T-helper 2 cell treated with Interferon-gamma antibody and Interleukin-4, amounts not matched to agents 5 μg/mL and 100 μg/mL, for 36 hours (primary cell): ENCODE data around the gene CRTC2.

Experiments used
- DNase-seq: peaks from one replicate; pipeline ENCODE4 v3.0.0; 2021; ENCODE audit warnings: low spot score
- H3K27ac Mint-ChIP-seq: one replicate; pipeline ENCODE4 v1.8.0; 2021; ENCODE audit warnings: mild to moderate bottlenecking, mixed read lengths
- H3K27me3 Mint-ChIP-seq: one replicate; pipeline ENCODE4 v1.8.0; 2021; ENCODE audit warnings: low read depth, mixed read lengths
- H3K36me3 Mint-ChIP-seq: one replicate; pipeline ENCODE4 v1.8.0; 2021; ENCODE audit warnings: low read depth, mixed read lengths
- H3K4me1 Mint-ChIP-seq: one replicate; pipeline ENCODE4 v1.8.0; 2021; ENCODE audit warnings: low read depth, mixed read lengths
- H3K4me3 Mint-ChIP-seq: one replicate; pipeline ENCODE4 v1.8.0; 2022; ENCODE audit warnings: mild to moderate bottlenecking, moderate library complexity, mixed read lengths
- H3K9me3 Mint-ChIP-seq: one replicate; pipeline ENCODE4 v1.8.0; 2021; ENCODE audit warnings: mixed read lengths

CRTC2 gene

DNA sequence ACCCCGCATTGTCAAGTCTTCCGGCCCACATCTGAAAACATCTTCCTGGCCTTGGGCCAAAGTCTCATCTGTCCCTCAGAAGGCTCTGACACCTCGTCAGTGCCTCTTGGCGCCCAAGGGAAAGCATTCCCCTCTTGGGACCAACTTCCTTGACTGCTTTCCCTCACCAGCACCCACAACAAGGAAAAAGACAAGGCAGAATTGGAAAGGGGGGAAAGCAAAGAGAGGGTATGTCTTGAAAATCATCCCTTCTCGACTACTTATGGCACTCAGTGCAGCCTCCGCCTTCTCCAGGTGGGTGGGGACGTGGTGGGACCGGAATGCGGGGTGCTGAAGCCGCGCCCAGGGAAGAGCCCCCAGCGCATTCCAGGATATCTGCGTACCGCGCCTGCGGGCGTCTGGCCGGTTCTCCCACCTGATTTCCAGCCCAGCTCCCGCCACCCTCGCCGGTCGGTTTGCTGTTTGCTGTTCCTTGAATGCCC, 5.5 kb upstream of the CRTC2 start:
- Mint-ChIP-seq H3K36me3 (peaks cover 17% of the 10 kb centered on the region), H3K4me1 (peaks cover 48% of the 10 kb centered on the region), H3K27me3 (no peaks in the 10 kb centered on the region), H3K27ac (peak overlapping the region; percentile 87), H3K9me3 (no peaks in the 10 kb centered on the region), H3K4me3 (peak overlapping the region; percentile 83)
- no peak for DNase-seq

DNA sequence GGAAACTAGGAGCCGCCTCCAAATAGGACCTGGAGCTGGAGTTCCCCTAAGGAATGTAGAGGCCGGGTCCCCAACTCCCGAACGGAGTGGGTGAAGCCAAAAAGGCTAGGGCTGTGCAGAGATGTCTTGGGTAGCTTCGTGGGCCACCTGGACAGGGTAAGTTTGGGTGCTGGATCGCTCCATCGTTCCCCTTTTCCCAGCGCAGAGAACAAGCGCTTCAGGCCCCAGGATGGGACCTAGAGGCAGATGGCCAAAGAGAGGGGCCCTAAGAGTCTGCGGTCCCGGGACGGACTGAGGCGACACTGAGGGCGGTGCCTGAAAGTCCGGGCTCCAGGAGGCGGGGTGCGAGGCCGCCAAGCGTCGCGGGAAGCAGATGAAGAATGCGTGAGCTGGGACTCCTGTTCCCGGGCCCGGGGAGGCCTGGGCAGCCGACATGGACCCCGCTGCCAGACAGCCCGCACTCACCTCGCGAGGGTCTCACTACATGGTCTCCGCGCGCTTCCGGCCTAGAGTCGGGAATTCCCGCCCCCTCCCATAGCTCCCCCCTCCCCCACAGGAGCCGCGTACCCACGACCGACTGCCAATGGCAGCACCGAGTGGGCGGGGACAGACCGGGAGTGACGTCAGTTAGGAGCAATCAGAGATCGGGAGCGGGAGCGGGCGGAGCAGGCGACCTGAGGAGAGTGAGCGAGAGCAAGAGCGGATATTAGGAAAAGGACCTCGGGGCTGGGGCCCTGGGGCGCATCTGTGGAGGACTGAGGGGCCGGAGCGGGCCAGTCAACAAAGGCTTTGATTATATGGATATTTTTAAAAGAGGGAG, 4.8 kb upstream of the CRTC2 start, which contains the start of gene SLC39A1:
SLC39A1 (minus strand) TSS at position 508 of the 820 bp plus-strand sequence. CDS start 822 bp downstream, outside the sequence.
- peaks cover 47% of the 10 kb centered on the region for H3K4me1 Mint-ChIP-seq
- H3K9me3 Mint-ChIP-seq, result no peaks in the 10 kb centered on the region
- H3K27me3 Mint-ChIP-seq, result no peaks in the 10 kb centered on the region
- peak; percentile 94 for DNase-seq
- peak within 1 kb of the TSS; percentile 87 for H3K27ac Mint-ChIP-seq
- H3K4me3 Mint-ChIP-seq, result peak within 1 kb of the TSS; percentile 83
- peaks cover 19% of the 10 kb centered on the region for H3K36me3 Mint-ChIP-seq

DNA sequence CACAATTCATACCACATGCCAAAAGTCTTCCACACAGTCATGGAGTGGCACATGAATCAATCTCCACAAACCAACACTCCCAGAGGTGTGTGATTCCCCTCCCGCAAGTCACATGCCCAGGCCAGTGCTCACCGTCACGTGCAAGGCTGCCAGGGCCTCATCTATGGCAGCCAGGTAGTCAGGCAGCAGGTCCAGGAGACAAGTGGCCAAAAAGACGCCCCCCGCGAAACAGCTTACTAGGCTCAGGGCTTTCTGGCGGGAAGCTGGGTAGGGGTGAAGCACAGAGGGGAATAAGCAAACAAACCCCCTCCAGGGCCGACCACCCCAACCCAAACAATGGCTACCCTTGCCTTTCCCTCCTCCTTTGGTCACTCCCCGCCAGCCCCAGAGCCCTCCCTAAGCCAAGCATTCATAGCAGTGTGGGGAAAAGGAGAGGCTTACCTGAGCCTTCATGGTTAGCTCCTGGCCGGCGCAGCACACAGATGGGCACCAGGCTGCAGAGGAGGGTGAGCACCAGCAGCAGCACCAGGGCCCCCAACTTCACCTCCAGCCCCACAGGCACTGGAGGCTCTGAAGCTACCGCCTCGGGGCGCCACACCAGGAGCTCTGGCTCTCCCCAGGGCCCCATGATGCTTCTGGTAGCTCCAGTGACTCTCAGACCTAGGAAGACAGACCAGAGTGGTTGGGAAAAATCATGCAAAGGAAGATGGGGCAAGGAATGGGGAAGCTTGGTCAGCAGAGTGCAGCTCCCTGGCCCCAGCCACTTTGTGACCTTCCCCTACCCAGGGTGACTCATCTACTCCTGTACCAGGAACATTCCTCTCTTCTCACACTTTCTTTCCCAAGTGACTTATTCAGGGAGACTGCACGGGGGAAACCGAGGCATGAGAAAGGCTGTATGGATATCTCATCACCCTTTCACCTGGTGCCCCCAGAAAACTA, 3.9 kb upstream of the CRTC2 start:
- Mint-ChIP-seq H3K9me3 (no peaks in the 10 kb centered on the region), H3K27me3 (no peaks in the 10 kb centered on the region), H3K36me3 (peaks cover 19% of the 10 kb centered on the region), H3K27ac (peak overlapping the region; percentile 27), H3K4me1 (peaks cover 42% of the 10 kb centered on the region), H3K4me3 (peak overlapping the region; percentile 83)
- no peak for DNase-seq

DNA sequence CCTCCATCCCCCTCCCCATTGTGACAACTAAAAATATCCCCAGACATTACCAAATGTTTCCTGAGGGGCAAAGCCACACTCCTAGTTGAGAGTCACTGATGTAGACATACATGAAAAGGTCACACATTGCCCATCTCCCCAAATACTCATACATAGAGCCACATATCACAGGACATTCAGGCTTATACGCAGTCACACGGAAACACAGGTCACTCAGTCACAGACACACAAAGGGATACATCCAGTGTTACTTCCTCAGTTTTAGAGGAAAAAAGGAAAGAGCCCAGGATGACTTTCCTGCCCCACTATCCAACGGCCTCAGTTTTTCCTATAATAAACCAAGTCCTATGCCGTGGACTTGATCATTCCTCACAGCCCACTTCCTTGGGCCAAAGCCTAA, 3.0 kb upstream of the CRTC2 start:
- Mint-ChIP-seq H3K27ac (peak overlapping the region; percentile 11), H3K36me3 (peaks cover 20% of the 10 kb centered on the region), H3K4me3 (peak overlapping the region; percentile 83), H3K9me3 (no peaks in the 10 kb centered on the region), H3K27me3 (no peaks in the 10 kb centered on the region), H3K4me1 (peaks cover 44% of the 10 kb centered on the region)
- no peak for DNase-seq

DNA sequence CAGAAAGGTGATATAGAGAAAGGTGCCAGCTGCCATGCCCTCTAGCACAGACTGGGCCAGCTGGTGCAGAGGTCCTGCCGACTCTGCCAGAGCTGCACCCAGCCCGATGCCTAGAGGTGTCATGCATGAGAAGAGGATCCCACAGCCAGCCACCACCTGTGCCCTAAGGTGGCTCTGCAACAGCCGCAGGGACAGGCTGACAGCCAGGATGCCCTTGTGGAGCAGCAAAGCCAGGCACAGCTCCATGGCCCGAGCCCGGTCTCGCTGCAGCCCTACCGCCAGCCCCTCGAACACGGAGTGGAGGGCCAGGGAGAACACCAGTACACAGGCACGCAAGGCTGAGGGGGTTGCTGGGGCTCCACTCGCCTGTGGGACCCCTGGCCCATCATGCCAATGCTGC, 1.8 kb upstream of the CRTC2 start:
- Mint-ChIP-seq H3K4me1 (peaks cover 45% of the 10 kb centered on the region), H3K27me3 (no peaks in the 10 kb centered on the region), H3K27ac (peak overlapping the region; percentile 59), H3K4me3 (no peak overlapping the region), H3K9me3 (no peaks in the 10 kb centered on the region), H3K36me3 (peaks cover 18% of the 10 kb centered on the region)
- DNase-seq, result no peak

DNA sequence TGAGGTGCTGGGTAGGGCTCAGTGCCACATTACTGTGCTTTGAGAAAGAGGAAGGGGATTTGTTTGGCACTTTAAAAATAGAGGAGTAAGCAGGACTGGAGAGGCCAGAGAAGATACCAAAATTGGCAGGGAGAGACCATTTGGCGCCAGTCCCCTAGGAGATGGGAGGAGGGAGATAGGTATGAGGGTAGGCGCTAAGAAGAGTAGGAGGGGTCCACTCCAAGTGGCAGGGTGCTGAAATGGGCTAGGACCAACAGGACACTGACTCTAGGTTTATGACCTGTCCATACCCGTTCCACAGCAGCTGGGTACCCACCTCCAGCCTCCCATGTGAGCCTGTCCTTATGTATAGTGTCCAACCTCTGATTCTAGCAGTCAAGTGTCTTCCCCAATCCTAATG, 1.0 kb upstream of the CRTC2 start:
- DNase-seq, result no peak
- no peaks in the 10 kb centered on the region for H3K9me3 Mint-ChIP-seq
- peaks cover 20% of the 10 kb centered on the region for H3K36me3 Mint-ChIP-seq
- H3K27ac Mint-ChIP-seq, result no peak overlapping the region
- H3K4me1 Mint-ChIP-seq, result peaks cover 46% of the 10 kb centered on the region
- H3K4me3 Mint-ChIP-seq, result no peak overlapping the region
- no peaks in the 10 kb centered on the region for H3K27me3 Mint-ChIP-seq

DNA sequence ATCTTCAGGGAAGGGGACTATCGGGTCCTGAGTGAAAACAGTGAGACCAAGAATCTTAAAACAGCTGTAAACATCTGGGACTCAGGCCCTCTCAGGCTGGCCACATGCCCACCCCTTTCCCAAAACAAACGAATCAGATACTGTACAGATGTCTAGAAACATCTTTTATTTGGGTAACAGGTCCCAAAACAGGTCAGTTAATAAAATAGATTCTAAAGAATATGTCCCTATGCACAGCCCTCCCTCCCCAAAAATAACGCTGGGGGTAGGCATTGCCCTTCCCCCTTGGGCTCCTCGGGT, 499 bp upstream of the CRTC2 start:
- peak overlapping the region; percentile 95 for H3K27ac Mint-ChIP-seq

DNA sequence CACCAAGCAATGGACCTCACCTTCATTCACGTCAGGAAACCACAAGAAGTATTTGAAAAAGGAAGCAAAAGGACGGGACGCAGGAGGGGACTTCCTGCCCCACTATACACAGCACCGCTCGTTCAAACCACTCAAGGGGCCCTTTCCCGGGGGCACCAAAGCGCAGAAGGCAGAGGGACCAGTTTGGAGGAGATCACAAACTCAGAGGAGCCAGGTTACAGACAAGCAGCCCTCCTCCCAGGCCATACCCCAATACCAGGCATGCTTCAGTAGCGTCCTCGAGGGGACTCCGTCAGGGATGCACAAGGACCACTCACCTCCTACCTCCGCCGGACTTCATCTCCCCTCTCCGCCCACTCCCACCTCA, 685 bp downstream of the CRTC2 start:
- peaks cover 30% of the 10 kb centered on the region for H3K36me3 Mint-ChIP-seq
- H3K27me3 Mint-ChIP-seq, result no peaks in the 10 kb centered on the region
- H3K27ac Mint-ChIP-seq, result peak overlapping the region; percentile 95
- peak overlapping the region; percentile 99 for H3K4me3 Mint-ChIP-seq
- H3K4me1 Mint-ChIP-seq, result peaks cover 44% of the 10 kb centered on the region
- no peaks in the 10 kb centered on the region for H3K9me3 Mint-ChIP-seq
- peak; percentile 53 for DNase-seq

More for the DNA sequence above, 499 bp upstream of the CRTC2 start:
- Mint-ChIP-seq H3K36me3 (peaks cover 25% of the 10 kb centered on the region), H3K4me3 (peak overlapping the region; percentile 99), H3K27me3 (no peaks in the 10 kb centered on the region), H3K9me3 (no peaks in the 10 kb centered on the region), H3K4me1 (peaks cover 48% of the 10 kb centered on the region)
- DNase-seq, result no peak

DNA sequence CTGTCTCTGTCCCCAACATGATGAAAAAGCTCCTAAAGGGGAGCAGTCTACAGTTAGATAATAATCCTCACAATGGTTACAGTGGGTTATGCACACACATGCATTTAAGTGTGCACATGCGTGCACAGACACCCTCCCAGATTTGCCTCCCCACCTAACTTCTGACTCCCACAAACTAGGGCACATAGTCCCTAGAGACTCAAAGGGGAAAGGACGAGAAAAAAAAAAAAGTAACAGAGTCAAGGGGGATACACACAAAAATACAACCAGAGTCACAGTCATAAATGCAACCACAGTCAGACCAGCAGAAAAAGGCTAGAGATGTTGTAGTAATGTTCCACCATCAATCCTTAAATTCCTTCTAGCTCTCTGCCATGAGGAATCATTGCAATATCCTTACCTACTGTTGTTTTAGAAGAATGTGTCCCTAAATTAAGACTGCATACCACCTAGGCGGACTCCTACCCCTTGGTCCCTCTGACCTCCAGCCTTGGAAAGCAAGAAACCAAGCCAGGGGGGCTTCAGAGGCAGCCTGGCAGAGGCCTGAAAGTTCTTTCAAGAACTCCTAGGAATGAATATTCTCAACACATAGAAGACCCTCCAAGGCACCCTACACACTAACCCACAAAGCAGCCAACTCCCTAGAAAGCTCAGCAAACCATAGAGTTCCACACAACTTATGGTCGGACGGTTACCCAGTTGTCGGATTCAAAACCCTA, 1.3 kb downstream of the CRTC2 start:
- peak overlapping the region; percentile 95 for H3K27ac Mint-ChIP-seq
- H3K9me3 Mint-ChIP-seq, result no peaks in the 10 kb centered on the region
- DNase-seq, result no peak
- H3K36me3 Mint-ChIP-seq, result peaks cover 31% of the 10 kb centered on the region
- H3K4me1 Mint-ChIP-seq, result peaks cover 40% of the 10 kb centered on the region
- peak overlapping the region; percentile 99 for H3K4me3 Mint-ChIP-seq
- no peaks in the 10 kb centered on the region for H3K27me3 Mint-ChIP-seq

DNA sequence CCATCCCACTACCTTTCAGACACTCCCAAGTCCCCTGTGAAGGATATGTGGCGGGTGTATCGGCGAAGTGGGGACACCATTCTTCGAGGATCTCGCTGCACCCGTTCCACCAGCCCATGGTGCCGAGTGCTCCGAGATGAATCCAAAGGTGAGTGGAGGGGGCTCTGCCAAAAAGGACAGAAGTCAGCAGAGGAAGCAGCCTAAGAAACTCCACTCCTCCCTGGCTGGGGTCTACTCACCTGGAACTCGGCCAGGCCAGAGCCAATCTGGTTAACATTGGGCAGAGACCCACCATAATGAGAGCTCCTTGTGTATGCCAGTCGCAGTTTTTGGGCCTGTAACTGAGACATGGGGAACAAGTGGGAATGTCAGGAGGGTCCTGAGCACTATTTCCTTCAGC, 3.6 kb downstream of the CRTC2 start:
- no peaks in the 10 kb centered on the region for H3K27me3 Mint-ChIP-seq
- no peak for DNase-seq
- no peak overlapping the region for H3K27ac Mint-ChIP-seq
- no peak overlapping the region for H3K4me3 Mint-ChIP-seq
- no peaks in the 10 kb centered on the region for H3K9me3 Mint-ChIP-seq
- H3K36me3 Mint-ChIP-seq, result peaks cover 46% of the 10 kb centered on the region
- H3K4me1 Mint-ChIP-seq, result peaks cover 37% of the 10 kb centered on the region

DNA sequence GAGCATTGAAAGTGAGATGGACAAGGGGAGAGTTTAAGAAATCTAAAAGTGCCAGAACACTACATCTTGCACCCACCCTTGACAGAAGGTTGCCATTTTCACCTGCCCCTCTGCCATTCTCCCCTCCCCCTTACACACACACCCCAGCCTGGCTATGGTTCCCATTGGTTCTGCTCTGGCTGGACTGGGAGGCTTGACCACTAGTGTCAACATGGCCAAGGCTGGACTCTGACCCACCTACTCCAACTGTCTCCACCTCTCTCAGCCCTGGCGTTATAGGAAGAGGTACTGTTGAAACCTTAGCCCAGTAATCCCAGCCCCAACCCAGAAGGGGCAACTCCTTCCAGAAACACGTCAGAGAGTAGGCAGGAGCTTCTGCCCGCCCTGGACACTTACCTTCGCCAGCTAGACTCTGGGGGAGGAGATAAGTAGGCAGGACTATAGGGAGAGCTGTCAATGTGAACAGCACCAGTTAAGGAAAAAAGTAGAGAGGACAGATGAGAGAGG, 4.5 kb downstream of the CRTC2 start:
- Mint-ChIP-seq H3K9me3 (no peaks in the 10 kb centered on the region), H3K4me3 (no peak overlapping the region), H3K36me3 (peaks cover 50% of the 10 kb centered on the region), H3K27me3 (no peaks in the 10 kb centered on the region), H3K27ac (peak overlapping the region; percentile 9), H3K4me1 (peaks cover 32% of the 10 kb centered on the region)
- no peak for DNase-seq

DNA sequence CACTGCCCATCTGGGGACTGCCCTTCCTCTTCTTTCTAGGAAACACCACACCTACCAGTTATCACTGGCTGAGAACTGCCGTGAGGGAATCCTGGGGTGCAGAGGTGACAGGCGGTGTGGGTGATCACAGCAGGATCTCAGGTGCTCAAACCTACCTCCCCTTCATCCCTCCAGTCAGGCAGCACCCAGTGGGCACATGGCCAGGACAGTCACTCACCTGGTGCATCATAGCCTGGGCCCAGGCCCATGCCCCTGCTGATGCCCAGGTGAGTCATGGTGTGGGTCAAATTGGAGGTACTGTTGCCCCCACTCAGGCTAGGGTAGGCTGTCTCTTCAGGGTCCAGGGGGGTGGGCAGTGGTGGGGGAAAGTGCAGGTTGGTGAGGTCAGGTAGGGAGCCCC, 6.6 kb downstream of the CRTC2 start:
- no peak for DNase-seq
- no peaks in the 10 kb centered on the region for H3K9me3 Mint-ChIP-seq
- H3K4me3 Mint-ChIP-seq, result no peak overlapping the region
- no peaks in the 10 kb centered on the region for H3K27me3 Mint-ChIP-seq
- peaks cover 60% of the 10 kb centered on the region for H3K36me3 Mint-ChIP-seq
- no peak overlapping the region for H3K27ac Mint-ChIP-seq
- peaks cover 24% of the 10 kb centered on the region for H3K4me1 Mint-ChIP-seq

DNA sequence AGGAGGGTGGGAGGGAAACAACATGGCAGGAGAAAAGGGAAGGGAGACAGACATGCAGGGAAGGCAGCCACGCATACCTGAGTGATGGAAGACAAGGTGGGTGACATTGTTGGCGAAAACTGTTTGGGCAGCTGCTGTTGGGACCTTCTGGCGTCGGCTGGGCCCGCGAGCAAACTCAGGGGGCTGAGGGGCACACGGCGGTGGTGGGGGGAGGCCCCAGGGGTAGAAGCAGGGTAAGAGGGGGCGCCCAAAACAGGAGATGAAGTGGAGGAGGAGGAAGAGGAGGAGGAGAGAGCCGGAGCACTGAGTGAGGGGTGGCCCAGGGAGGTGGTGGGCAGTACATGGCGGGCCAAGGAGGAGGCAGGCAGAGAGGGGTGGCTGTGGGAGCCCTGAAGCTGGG, 7.2 kb downstream of the CRTC2 start:
- Mint-ChIP-seq H3K36me3 (peaks cover 59% of the 10 kb centered on the region), H3K9me3 (no peaks in the 10 kb centered on the region), H3K27ac (peak overlapping the region; percentile 1), H3K27me3 (no peaks in the 10 kb centered on the region), H3K4me1 (peaks cover 18% of the 10 kb centered on the region), H3K4me3 (no peak overlapping the region)
- no peak for DNase-seq
